B cell (primary cell): Measurements from ENCODE around the gene GPR15. TPM values are rescaled to one million over a fixed set of nuclear protein-coding genes. Genes with fewer than 3 reads are reported as not detected.

Source experiments
- ATAC-seq: fragments of 200-7000 bp; cut with Tn5 transposase; one replicate; pipeline ENCODE4 v1.10.0; 2021; ENCODE audit warnings: low read depth, mild to moderate bottlenecking, moderate number of reproducible peaks, moderate library complexity
- CTCF ChIA-PET: fragments of 350-600 bp; sonication (Branson Sonifier 250); formaldehyde crosslinking; loops from one replicate; lab custom pipeline; 2021; ENCODE audit warnings: antibody characterized with exemption, inconsistent platforms; lab: Charles Lee
- POLR2A ChIA-PET: fragments of 350-600 bp; sonication (Branson Sonifier 250); formaldehyde crosslinking; loops from one replicate; lab custom pipeline; 2021; ENCODE audit warnings: antibody characterized with exemption; lab: Charles Lee
- DNase-seq: peaks from one replicate; pipeline ENCODE4 v3.0.0; 2013
- H2AFZ ChIP-seq: 2 replicates; pipeline ENCODE4 v1.6.1; 2012; ENCODE audit warnings: mild to moderate bottlenecking, low read depth, low read length; ENCODE audit not compliant: insufficient read depth, poor library complexity, severe bottlenecking
- H3K27ac ChIP-seq, 2 donors: 1 replicate in 1 of 2; 2 replicates in 1 of 2; pipeline ENCODE4 v1.5.1; 2012 to 2013; ENCODE audit warnings: low read length in 2 of 2, mild to moderate bottlenecking in 2 of 2, moderate library complexity in 1 of 2
- H3K27me3 ChIP-seq, 4 experiments: fragments of 200-600 bp in 1 of 4; sonication (generic) in 1 of 4; replicated peaks in 1 of 4; 1 replicate in 2 of 4; 2 replicates in 2 of 4; pipeline versions ENCODE4 v1.6.1 to v1.7.0; 2013 to 2016; ENCODE audit warnings: low read length in 3 of 4, mild to moderate bottlenecking in 2 of 4, mixed read lengths in 1 of 4, moderate library complexity in 1 of 4; ENCODE audit not compliant: insufficient read depth in 4 of 4, control insufficient read depth in 3 of 4; ENCODE audit errors: control extremely low read depth in 1 of 4
- H3K36me3 ChIP-seq, 2 experiments: replicated peaks in 1 of 2; 1 replicate in 1 of 2; 2 replicates in 1 of 2; pipeline versions ENCODE4 v1.6.1 to v1.7.1; 2013; ENCODE audit warnings: low read length in 1 of 2; ENCODE audit not compliant: insufficient read depth in 2 of 2, control insufficient read depth in 1 of 2; ENCODE audit errors: control extremely low read depth in 1 of 2, extremely low read depth in 1 of 2
- H3K4me1 ChIP-seq, 2 donors: fragments of 200-600 bp in 1 of 2; sonication (generic) in 1 of 2; 1 replicate in 1 of 2; 2 replicates in 1 of 2; pipeline versions ENCODE4 v1.5.1 to v1.6.1; 2013 to 2017; ENCODE audit warnings: low read length in 2 of 2; ENCODE audit not compliant: control insufficient read depth in 2 of 2, insufficient read depth in 2 of 2
- H3K4me2 ChIP-seq: replicated peaks from 2 replicates; pipeline ENCODE3; 2012; ENCODE audit warnings: mild to moderate bottlenecking, low read depth, low read length; ENCODE audit not compliant: poor library complexity, severe bottlenecking
- H3K4me3 ChIP-seq, 5 experiments: fragments of 200-600 bp in 1 of 5; sonication (generic) in 1 of 5; 1 replicate in 3 of 5; 2 replicates in 2 of 5; pipeline versions ENCODE4 v1.5.1 to v1.7.0; 2011 to 2016; ENCODE audit warnings: low read length in 4 of 5, mild to moderate bottlenecking in 4 of 5, low read depth in 2 of 5, control low read depth in 1 of 5, moderate library complexity in 1 of 5; ENCODE audit not compliant: insufficient read depth in 1 of 5; ENCODE audit errors: control extremely low read depth in 1 of 5, extremely low read depth in 1 of 5
- H3K79me2 ChIP-seq: fragments of 200-600 bp; sonication (generic); one replicate; pipeline ENCODE4 v1.6.0; 2016; ENCODE audit warnings: low read length; ENCODE audit not compliant: control insufficient read depth, insufficient read depth
- H3K9ac ChIP-seq: fragments of 200-600 bp; sonication (generic); 2 replicates; pipeline ENCODE4 v1.6.1; 2017; ENCODE audit warnings: mild to moderate bottlenecking, low read length, moderate library complexity
- H3K9me3 ChIP-seq, 3 donors: one replicate each; pipeline versions ENCODE4 v1.6.1 to v1.7.1; 2013; ENCODE audit warnings: low read length in 2 of 3; ENCODE audit not compliant: control insufficient read depth in 2 of 3, insufficient read depth in 1 of 3; ENCODE audit errors: control extremely low read depth in 1 of 3
- H4K20me1 ChIP-seq: 2 replicates; pipeline ENCODE4 v1.6.0; 2012; ENCODE audit warnings: mild to moderate bottlenecking, low read length; ENCODE audit not compliant: insufficient read depth, control insufficient read depth, poor library complexity, severe bottlenecking
- H3K27ac Mint-ChIP-seq: one replicate; pipeline ENCODE4 v1.8.0; 2021; ENCODE audit warnings: mixed read lengths
- H3K27me3 Mint-ChIP-seq: one replicate; pipeline ENCODE4 v1.8.0; 2021; ENCODE audit warnings: mixed read lengths
- H3K4me1 Mint-ChIP-seq: one replicate; pipeline ENCODE4 v1.8.0; 2021; ENCODE audit warnings: mixed read lengths
- H3K4me3 Mint-ChIP-seq: one replicate; pipeline ENCODE4 v1.8.0; 2021; ENCODE audit warnings: mixed read lengths
- H3K9me3 Mint-ChIP-seq: one replicate; pipeline ENCODE4 v1.8.0; 2022; ENCODE audit warnings: mixed read lengths; ENCODE audit not compliant: insufficient read depth
- EZH2 ChIP-seq: IDR thresholded peaks from 2 replicates; pipeline ENCODE4 v1.6.1; 2012; ENCODE audit warnings: borderline replicate concordance, low read depth, mild to moderate bottlenecking, moderate library complexity, low read length; ENCODE audit not compliant: insufficient read depth, poor library complexity, severe bottlenecking
- WGBS: methylation state at CpG from one replicate; pipeline ENCODE4 v1.1.5; 2013; ENCODE audit warnings: missing lambda C conversion rate; ENCODE audit not compliant: insufficient coverage; 5-methylcytosine and 5-hydroxymethylcytosine counted together
- intact Hi-C: fragments of 100-400 bp; cut with micrococcal nuclease; formaldehyde crosslinking; loops from one replicate; pipeline ENCODE4 v1.10.0; 2022
- polyA plus RNA-seq: library from polyadenylated mRNA; depleted of rRNA; stranded (reverse); fragments of >200 nt; gene quantifications from 2 replicates; pipeline ENCODE4 v1.2.3, GENCODE V29; 2012
- total RNA-seq, 2 donors: library from RNA; stranded (reverse); fragments of 120-200 nt in 1 of 2; gene quantifications; 1 replicate in 1 of 2; 2 replicates in 1 of 2; pipeline versions ENCODE4 v1.2.3 to v1.2.4, GENCODE V29; 2013 to 2022
- TF ChIP-seq, protein P1 (sequence below): fragments of 200-600 bp; IDR thresholded peaks from one replicate; pipeline ENCODE4 v1.8.0; 2022; ENCODE audit warnings: antibody characterized with exemption, mild to moderate bottlenecking

GPR15 gene
- total and polyA plus RNA-seq, 2 donors (not counting 1 experiment from before 2014, with no cell fraction given), result 6.4 to 6.5 TPM

DNA sequence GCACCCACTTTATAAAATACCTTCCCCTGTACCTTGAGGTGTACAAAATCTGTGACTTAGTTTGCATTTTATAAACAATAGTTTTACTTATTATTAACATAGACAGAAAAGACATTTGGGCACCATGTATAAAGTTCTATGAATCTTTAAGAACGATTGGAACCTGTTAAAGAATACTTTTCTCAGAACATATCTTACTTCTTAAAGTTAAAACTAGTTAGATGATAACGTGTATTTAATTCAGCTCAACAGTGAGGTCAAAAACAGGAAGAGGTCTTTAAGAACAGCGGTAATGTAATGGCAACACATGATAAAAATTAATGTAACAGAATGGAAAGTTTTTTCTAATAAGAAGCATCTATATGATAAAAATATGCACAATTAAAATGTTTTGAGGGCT lies 36.6 kb downstream of the GPR15 start:
- Histone ChIP-seq H3K79me2 (no peaks in the 10 kb centered on the region), H3K4me1 (peaks cover 3 to 13% of the 10 kb centered on the region in 2 donors), H3K4me2 (no peak overlapping the region), H4K20me1 (no peaks in the 10 kb centered on the region), H3K27ac (no peak overlapping the region), H3K9me3 (no peaks in the 10 kb centered on the region), H3K27me3 (no peaks in the 10 kb centered on the region), H3K9ac (no peak overlapping the region), H3K36me3 (no peaks in the 10 kb centered on the region), H3K4me3 (no peak overlapping the region), H2AFZ (no peak overlapping the region)
- H3K4me1 Mint-ChIP-seq, result peaks cover 20% of the 10 kb centered on the region
- DNase-seq, result no peak
- no peaks in the 10 kb centered on the region for H3K27me3 Mint-ChIP-seq
- ChIA-PET POLR2A (no interaction called here), CTCF (interaction anchor here (0.6 kb wide), 1 partner anchor 31 kb away, joined by 3 read pairs; no protein-coding TSS in a partner anchor)
- ATAC-seq, result no peak
- no peak overlapping the region for H3K4me3 Mint-ChIP-seq
- TF ChIP-seq, protein P1, sequence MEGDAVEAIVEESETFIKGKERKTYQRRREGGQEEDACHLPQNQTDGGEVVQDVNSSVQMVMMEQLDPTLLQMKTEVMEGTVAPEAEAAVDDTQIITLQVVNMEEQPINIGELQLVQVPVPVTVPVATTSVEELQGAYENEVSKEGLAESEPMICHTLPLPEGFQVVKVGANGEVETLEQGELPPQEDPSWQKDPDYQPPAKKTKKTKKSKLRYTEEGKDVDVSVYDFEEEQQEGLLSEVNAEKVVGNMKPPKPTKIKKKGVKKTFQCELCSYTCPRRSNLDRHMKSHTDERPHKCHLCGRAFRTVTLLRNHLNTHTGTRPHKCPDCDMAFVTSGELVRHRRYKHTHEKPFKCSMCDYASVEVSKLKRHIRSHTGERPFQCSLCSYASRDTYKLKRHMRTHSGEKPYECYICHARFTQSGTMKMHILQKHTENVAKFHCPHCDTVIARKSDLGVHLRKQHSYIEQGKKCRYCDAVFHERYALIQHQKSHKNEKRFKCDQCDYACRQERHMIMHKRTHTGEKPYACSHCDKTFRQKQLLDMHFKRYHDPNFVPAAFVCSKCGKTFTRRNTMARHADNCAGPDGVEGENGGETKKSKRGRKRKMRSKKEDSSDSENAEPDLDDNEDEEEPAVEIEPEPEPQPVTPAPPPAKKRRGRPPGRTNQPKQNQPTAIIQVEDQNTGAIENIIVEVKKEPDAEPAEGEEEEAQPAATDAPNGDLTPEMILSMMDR, result no peak
- no peak for TF ChIP-seq EZH2
- H3K27ac Mint-ChIP-seq, result no peak overlapping the region
- H3K9me3 Mint-ChIP-seq, result peaks cover 3% of the 10 kb centered on the region
- no CpG with 5 or more reads among the region's 3 CpGs for WGBS
- intact Hi-C loops, result no loop called here

DNA sequence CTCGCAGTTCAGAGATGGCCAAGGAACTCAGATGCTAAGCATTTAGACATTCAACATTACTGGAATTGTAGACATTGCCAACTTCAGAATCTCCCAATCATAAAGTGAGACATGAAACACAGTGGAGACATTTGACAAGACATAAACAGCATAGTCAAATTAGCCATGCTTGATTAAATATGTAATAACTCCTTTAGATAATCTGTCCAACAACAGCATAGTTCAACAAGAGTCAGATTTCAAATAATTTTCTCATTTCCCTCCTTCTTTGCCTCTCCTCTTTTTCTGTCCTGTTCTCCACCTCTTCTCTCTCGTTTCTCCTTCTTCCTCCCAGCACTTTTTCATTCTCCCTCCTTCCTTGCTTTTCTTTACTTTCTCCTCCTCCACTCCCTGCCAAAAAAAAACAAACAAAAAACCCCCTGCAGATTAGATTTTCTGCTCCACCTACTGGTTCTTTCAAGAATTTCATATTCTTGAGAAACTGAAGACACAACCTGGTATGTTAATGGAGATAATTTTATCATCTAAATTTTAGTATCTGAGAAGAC lies 41.5 kb downstream of the GPR15 start:
- Histone ChIP-seq H3K4me3 (no peak overlapping the region), H3K79me2 (no peaks in the 10 kb centered on the region), H3K36me3 (peaks cover 4% of the 10 kb centered on the region in 2 experiments), H3K4me1 (no peaks in the 10 kb centered on the region), H3K9ac (no peak overlapping the region), H3K27me3 (no peaks in the 10 kb centered on the region), H3K9me3 (no peaks in the 10 kb centered on the region), H4K20me1 (no peaks in the 10 kb centered on the region), H2AFZ (no peak overlapping the region), H3K27ac (no peak overlapping the region), H3K4me2 (no peak overlapping the region)
- peaks cover 3% of the 10 kb centered on the region for H3K9me3 Mint-ChIP-seq
- no peaks in the 10 kb centered on the region for H3K27me3 Mint-ChIP-seq
- ChIA-PET POLR2A (no interaction called here), CTCF (interaction anchor here (0.5 to 3.3 kb wide), 6 partner anchors 9 to 534 kb away, joined by 3 to 26 read pairs (median 4); no protein-coding TSS in a partner anchor)
- WGBS, result 40% methylated on average over 2 of the region's 2 CpGs
- H3K4me1 Mint-ChIP-seq, result peaks cover 3% of the 10 kb centered on the region
- intact Hi-C loops, result loop anchor here (5.0 kb wide), 2 partner anchors 51 to 231 kb away; partner anchors contain the start of gene CLDND1
- peak; percentile 37 for DNase-seq
- H3K27ac Mint-ChIP-seq, result peak overlapping the region; percentile 3
- no peak overlapping the region for H3K4me3 Mint-ChIP-seq
- TF ChIP-seq, protein P1, result peak; percentile 69
- no peak for TF ChIP-seq EZH2
- peak; percentile 36 for ATAC-seq
